SH-SY5Y (cell line): ENCODE data around the gene ADAM23.

Experiments
- GATA2 ChIP-seq: IDR thresholded peaks from 2 replicates; pipeline ENCODE4 v1.6.1; 2011; ENCODE audit warnings: mild to moderate bottlenecking, low read depth, low read length
- GATA3 ChIP-seq: IDR thresholded peaks from 2 replicates; pipeline ENCODE4 v1.6.1; 2011; ENCODE audit warnings: low read depth, mild to moderate bottlenecking, low read length, moderate library complexity

GRCh38 chr2:206481056-206481455, 37.7 kb downstream of the ADAM23 start:
- no peak for TF ChIP-seq GATA2
- TF ChIP-seq GATA3: no peak
